Measurements from ENCODE around the gene FAM24B. TPM values are rescaled to one million over a fixed set of nuclear protein-coding genes. Genes with fewer than 3 reads are reported as not detected.

FAM24B gene
- total RNA-seq, 1 experiment from 2014 or later, result 19.0 TPM

GRCh38 chr10:122856902-122857301 lies 22.5 kb downstream of the FAM24B start:
- H3K4me3 ChIP-seq (ENCODE audit: low read depth, low read length), result no peak overlapping the region
- TF ChIP-seq CTCF (IDR thresholded peaks at IDR 0.05; ENCODE audit: insufficient read depth in 1 of 2, low read depth in 1 of 2, low read length in 1 of 2, severe bottlenecking in 1 of 2, unreplicated experiment in 1 of 2), result no peak
- CTCF ChIA-PET, result no interaction called here
- no peak for DNase-seq
- H3K4me1 ChIP-seq, result peaks cover 11% of the 10 kb centered on the region
- no TSS peak for BruUV-seq (replicated peaks)
- Mint-ChIP-seq H3K36me3 (ENCODE audit: insufficient read depth, unreplicated experiment) (peaks cover 21% of the 10 kb centered on the region), H3K4me1 (ENCODE audit: low read depth, unreplicated experiment) (peaks cover 11% of the 10 kb centered on the region), H3K4me3 (ENCODE audit: unreplicated experiment) (no peak overlapping the region), H3K27me3 (ENCODE audit: insufficient read depth, unreplicated experiment) (no peaks in the 10 kb centered on the region), H3K27ac (ENCODE audit: unreplicated experiment) (no peak overlapping the region), H3K9me3 (ENCODE audit: unreplicated experiment) (no peaks in the 10 kb centered on the region)
- H3K9me3 ChIP-seq, result no peaks in the 10 kb centered on the region
- H3K27me3 ChIP-seq (replicated peaks; ENCODE audit: control insufficient read depth, insufficient read depth, low read length), result no peaks in the 10 kb centered on the region
- POLR2A ChIA-PET, result no interaction called here
- intact Hi-C loops (cut with micrococcal nuclease; ENCODE audit: unreplicated experiment), result no loop called here
- peaks cover 4% of the 10 kb centered on the region for H3K36me3 ChIP-seq (ENCODE audit: control insufficient read depth, insufficient read depth, low read length)

DNA sequence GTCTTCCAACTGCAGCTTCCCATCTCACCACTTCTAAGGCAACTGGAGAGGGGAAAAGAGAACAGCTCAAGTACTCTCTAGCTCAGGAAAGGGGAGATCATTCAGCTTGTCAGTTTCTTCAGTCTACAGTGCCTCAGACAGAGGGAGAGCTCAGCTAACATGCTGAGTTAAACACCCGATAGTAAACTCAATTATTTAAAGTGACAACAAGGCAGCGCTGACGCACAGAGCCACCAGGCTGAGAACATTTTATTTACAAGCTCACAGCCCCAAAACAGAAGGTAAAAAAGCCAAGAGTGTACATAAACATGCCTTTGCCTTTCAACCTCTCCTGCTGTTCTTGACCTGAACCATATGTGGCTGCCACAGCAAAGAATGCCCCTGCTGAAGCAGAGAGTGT lies 23.6 kb downstream of the FAM24B start:
- no peak for DNase-seq
- Histone ChIP-seq H3K27me3 (replicated peaks; ENCODE audit: control insufficient read depth, insufficient read depth, low read length) (no peaks in the 10 kb centered on the region), H3K4me1 (no peaks in the 10 kb centered on the region), H3K9me3 (no peaks in the 10 kb centered on the region), H3K4me3 (ENCODE audit: low read depth, low read length) (no peak overlapping the region), H3K36me3 (ENCODE audit: control insufficient read depth, insufficient read depth, low read length) (peaks cover 4% of the 10 kb centered on the region)
- POLR2A ChIA-PET, result no interaction called here
- Mint-ChIP-seq H3K4me3 (ENCODE audit: unreplicated experiment) (no peak overlapping the region), H3K4me1 (ENCODE audit: low read depth, unreplicated experiment) (peaks cover 7% of the 10 kb centered on the region), H3K27me3 (ENCODE audit: insufficient read depth, unreplicated experiment) (no peaks in the 10 kb centered on the region), H3K27ac (ENCODE audit: unreplicated experiment) (no peak overlapping the region), H3K9me3 (ENCODE audit: unreplicated experiment) (no peaks in the 10 kb centered on the region), H3K36me3 (ENCODE audit: insufficient read depth, unreplicated experiment) (peaks cover 18% of the 10 kb centered on the region)
- BruUV-seq (replicated peaks), result no TSS peak
- CTCF ChIA-PET, result no interaction called here
- intact Hi-C loops (cut with micrococcal nuclease; ENCODE audit: unreplicated experiment), result no loop called here
- TF ChIP-seq CTCF (IDR thresholded peaks at IDR 0.05; ENCODE audit: insufficient read depth in 1 of 2, low read depth in 1 of 2, low read length in 1 of 2, severe bottlenecking in 1 of 2, unreplicated experiment in 1 of 2), result no peak

- no peak overlapping the region for H3K27ac Mint-ChIP-seq (ENCODE audit: unreplicated experiment)
Measured at GRCh38 chr10:122854648-122855047, 24.7 kb downstream of the FAM24B start.

More at GRCh38 chr10:122854648-122855047, 24.7 kb downstream of the FAM24B start:
- no peaks in the 10 kb centered on the region for H3K9me3 ChIP-seq
- peaks cover 7% of the 10 kb centered on the region for H3K4me1 Mint-ChIP-seq (ENCODE audit: low read depth, unreplicated experiment)
- no TSS peak for BruUV-seq (replicated peaks)
- CTCF ChIA-PET, result no interaction called here
- POLR2A ChIA-PET, result no interaction called here
- no peak overlapping the region for H3K4me3 Mint-ChIP-seq (ENCODE audit: unreplicated experiment)
- no peak for DNase-seq
- peaks cover 18% of the 10 kb centered on the region for H3K36me3 Mint-ChIP-seq (ENCODE audit: insufficient read depth, unreplicated experiment)
- no peak overlapping the region for H3K4me3 ChIP-seq (ENCODE audit: low read depth, low read length)
- no peaks in the 10 kb centered on the region for H3K27me3 ChIP-seq (replicated peaks; ENCODE audit: control insufficient read depth, insufficient read depth, low read length)
- intact Hi-C loops (cut with micrococcal nuclease; ENCODE audit: unreplicated experiment), result no loop called here
- H3K9me3 Mint-ChIP-seq (ENCODE audit: unreplicated experiment), result no peaks in the 10 kb centered on the region
- TF ChIP-seq CTCF (IDR thresholded peaks at IDR 0.05; ENCODE audit: insufficient read depth in 1 of 2, low read depth in 1 of 2, low read length in 1 of 2, severe bottlenecking in 1 of 2, unreplicated experiment in 1 of 2), result no peak
- no peaks in the 10 kb centered on the region for H3K27me3 Mint-ChIP-seq (ENCODE audit: insufficient read depth, unreplicated experiment)
- H3K36me3 ChIP-seq (ENCODE audit: control insufficient read depth, insufficient read depth, low read length), result peaks cover 4% of the 10 kb centered on the region
- no peaks in the 10 kb centered on the region for H3K4me1 ChIP-seq

Measured in Caco-2 (cell line).